Right cardiac atrium (tissue), 5 donors: ENCODE data around the gene AMIGO3. TPM values are rescaled to one million over a fixed set of nuclear protein-coding genes. Genes with fewer than 3 reads are reported as not detected.

Experiments
- ATAC-seq, 2 donors: fragments of 200-7000 bp; cut with Tn5 transposase; one replicate each; pipeline versions ENCODE4 v1.8.0 to v1.9.1; 2020; ENCODE audit warnings: moderate library complexity in 2 of 2, mild to moderate bottlenecking in 1 of 2
- DNase-seq, 3 donors: peaks; one replicate each; pipeline ENCODE4 v3.0.0-alpha.2; 2020
- H3K27ac ChIP-seq: one replicate; pipeline ENCODE4 v1.5.1; 2013; ENCODE audit warnings: mild to moderate bottlenecking, low read length, control low read depth, moderate library complexity
- H3K27me3 ChIP-seq: one replicate; pipeline ENCODE4 v1.6.1; 2013; ENCODE audit not compliant: control insufficient read depth, insufficient read depth
- H3K4me1 ChIP-seq: one replicate; pipeline ENCODE4 v1.6.1; 2013; ENCODE audit warnings: low read length; ENCODE audit not compliant: control insufficient read depth, insufficient read depth
- H3K4me3 ChIP-seq: one replicate; pipeline ENCODE4 v1.5.1; 2013; ENCODE audit warnings: low read length, control low read depth
- H3K9me3 ChIP-seq: one replicate; pipeline ENCODE4 v1.6.1; 2013; ENCODE audit warnings: low read length; ENCODE audit not compliant: control insufficient read depth
- WGBS: extraction: QIAGEN DNeasy Blood & Tissue Kit; methylation state at CpG from one replicate; pipeline ENCODE4 v1.1.7; 2013; 5-methylcytosine and 5-hydroxymethylcytosine counted together
- intact Hi-C, 4 donors: fragments of 100-400 bp; cut with DNase I; formaldehyde crosslinking; loops; one replicate each; pipeline versions ENCODE4 v1.11.0 to v1.14.0; 2022 to 2023
- polyA plus RNA-seq: library from polyadenylated mRNA; stranded (reverse); fragments of 200-250 nt; gene quantifications from one replicate; pipeline ENCODE4 v1.2.3, GENCODE V29; 2013
- total RNA-seq, 4 donors: library from RNA; stranded (reverse); fragmentation: NEBNext Ultra II Directional; extraction: Animal tissue kit (Norgen Biotek cat#: 25700); gene quantifications; one replicate each; pipeline ENCODE4 v1.2.1, GENCODE V29; 2021
- donor health status: healthy with polysubstance abuse.
- donor health status: DM: no; HTN: yes; CAD: no.
- donor health status: DM: no; HTN: no; CAD: no.
- donor health status: DM: no; HTN: yes; CAD: no; lungs with severe emphysema.
- donor health status: DM: yes; HTN: yes; CAD: no.

AMIGO3 gene
- total and polyA plus RNA-seq, 5 donors: 0.09 to 0.57 TPM; not detected in 3

GRCh38 chr3:49716691-49717210, 2.7 kb downstream of the AMIGO3 start:
- no peak overlapping the region for H3K4me3 ChIP-seq
- no peaks in the 10 kb centered on the region for H3K27me3 ChIP-seq
- DNase-seq (peak in 2 of 3 donors; percentile 47 to 55), ATAC-seq (no peak)
- H3K4me1 ChIP-seq: no peaks in the 10 kb centered on the region
- H3K27ac ChIP-seq: no peak overlapping the region
- H3K9me3 ChIP-seq: no peaks in the 10 kb centered on the region
- WGBS: 88% methylated on average over 16 of the region's 16 CpGs
- intact Hi-C loops: no loop called here

- Histone ChIP-seq H3K4me1 (no peaks in the 10 kb centered on the region), H3K4me3 (no peak overlapping the region), H3K27ac (no peak overlapping the region), H3K9me3 (no peaks in the 10 kb centered on the region), H3K27me3 (no peaks in the 10 kb centered on the region)
- peak in 2 of 3 donors; percentile 22 to 39 for DNase-seq
- ATAC-seq: no peak
- WGBS: 93% methylated on average over 7 of the region's 7 CpGs
- intact Hi-C loops: no loop called here
These were observed 3.3 kb downstream of the AMIGO3 start for GRCh38 chr3:49716169-49716568.

- Histone ChIP-seq H3K27me3 (no peaks in the 10 kb centered on the region), H3K9me3 (no peaks in the 10 kb centered on the region), H3K4me3 (no peak overlapping the region), H3K27ac (no peak overlapping the region), H3K4me1 (no peaks in the 10 kb centered on the region)
- intact Hi-C loops: no loop called here
- 88% methylated on average over 13 of the region's 13 CpGs for WGBS
- peak in 2 of 3 donors; percentile 32 to 40 for DNase-seq
- ATAC-seq: no peak
These were observed 3.8 kb downstream of the AMIGO3 start for GRCh38 chr3:49715611-49716121.

DNA sequence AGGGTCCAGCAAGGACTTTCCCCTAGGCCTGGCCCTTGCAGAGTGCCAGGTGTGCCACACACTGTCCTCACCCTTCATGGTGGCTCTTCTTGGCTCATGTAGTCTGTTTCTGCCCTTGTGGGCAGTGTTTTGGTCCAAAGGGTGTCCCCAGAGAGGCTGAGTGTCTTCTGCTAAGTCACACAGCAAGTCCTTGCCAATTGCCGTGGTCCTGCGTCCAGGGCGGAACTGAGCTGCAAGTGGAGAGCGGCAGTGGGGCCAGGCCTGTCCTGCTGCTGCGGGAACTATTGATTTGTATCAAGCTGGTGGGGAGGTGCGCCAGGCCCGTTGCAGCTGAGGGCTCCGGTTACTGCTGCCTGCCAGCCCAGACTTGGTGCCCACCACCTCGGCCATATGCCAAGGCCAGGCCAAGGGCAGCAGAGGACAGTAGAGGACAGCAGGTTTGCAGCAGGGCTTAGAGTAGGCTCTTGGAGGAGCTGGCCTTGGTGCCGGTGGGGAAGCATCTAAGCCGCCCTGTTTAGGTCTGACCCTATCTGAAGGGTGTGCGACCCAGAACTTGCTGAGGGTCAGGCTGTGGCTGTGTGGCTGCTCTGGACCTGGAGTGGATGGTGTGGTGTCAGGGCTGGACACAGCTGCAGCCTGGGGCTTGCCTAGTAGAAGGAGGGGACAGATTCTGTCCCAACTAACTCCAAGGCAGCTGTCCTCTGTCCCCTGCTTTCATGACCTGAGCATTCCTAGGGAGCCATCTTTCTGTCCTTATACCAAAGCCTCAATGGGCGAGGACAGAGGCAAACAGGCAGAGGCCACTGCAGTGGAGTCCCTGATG, 4.5 kb downstream of the AMIGO3 start:
- H3K27ac ChIP-seq: no peak overlapping the region
- no peak overlapping the region for H3K4me3 ChIP-seq
- no peaks in the 10 kb centered on the region for H3K4me1 ChIP-seq
- DNase-seq: peak in 2 of 3 donors; percentile 37 to 48
- H3K27me3 ChIP-seq: no peaks in the 10 kb centered on the region
- no peaks in the 10 kb centered on the region for H3K9me3 ChIP-seq
- no peak for ATAC-seq
- WGBS: 86% methylated on average over 13 of the region's 13 CpGs
- intact Hi-C loops: no loop called here

DNA sequence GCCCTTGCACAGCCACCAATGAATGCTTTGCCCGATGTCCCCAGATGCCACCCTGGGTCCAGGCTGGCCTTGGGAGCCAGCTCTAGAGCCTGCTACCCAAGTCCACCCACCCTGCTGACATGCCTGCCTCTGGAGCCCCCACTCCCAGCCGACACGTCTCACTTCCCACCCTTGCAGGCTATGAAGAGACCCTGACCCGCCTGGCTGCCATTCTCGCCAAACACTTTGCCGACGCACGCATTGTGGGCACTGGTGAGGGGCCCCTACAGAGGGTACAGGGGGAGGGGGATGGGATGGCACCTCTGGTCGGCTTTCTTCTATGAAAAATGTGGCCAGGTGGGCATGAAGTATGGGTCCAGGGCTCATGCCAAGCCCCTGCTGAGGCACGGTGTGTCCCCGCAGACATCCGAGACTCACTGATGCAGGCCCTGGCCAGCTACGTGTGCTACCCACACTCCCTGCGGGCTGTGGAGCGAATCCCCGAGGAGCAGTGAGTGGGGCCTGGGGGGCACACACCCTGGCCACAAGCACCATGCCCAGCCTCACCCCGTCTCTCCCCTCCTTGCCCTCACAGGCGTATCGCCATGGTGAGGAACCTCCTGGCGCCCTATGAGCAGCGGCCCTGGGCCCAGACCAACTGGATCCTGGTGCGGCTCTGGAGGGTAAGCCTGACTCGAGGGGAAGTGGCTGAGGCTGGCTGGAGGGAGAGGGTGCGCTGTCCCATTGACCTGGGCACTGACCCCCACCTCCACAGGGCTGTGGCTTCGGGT, 6.0 kb downstream of the AMIGO3 start:
- Histone ChIP-seq H3K4me1 (no peaks in the 10 kb centered on the region), H3K27ac (no peak overlapping the region), H3K27me3 (no peaks in the 10 kb centered on the region), H3K9me3 (no peaks in the 10 kb centered on the region), H3K4me3 (no peak overlapping the region)
- ATAC-seq: no peak
- 90% methylated on average over 25 of the region's 25 CpGs for WGBS
- peak in 2 of 3 donors; percentile 40 to 58 for DNase-seq
- intact Hi-C loops: no loop called here

- Histone ChIP-seq H3K4me1 (no peaks in the 10 kb centered on the region), H3K4me3 (no peak overlapping the region), H3K27me3 (no peaks in the 10 kb centered on the region), H3K9me3 (no peaks in the 10 kb centered on the region), H3K27ac (no peak overlapping the region)
- ATAC-seq (no peak), DNase-seq (peak in 2 of 3 donors; percentile 41 to 43)
- 68% methylated on average over 7 of the region's 7 CpGs for WGBS
- intact Hi-C loops: no loop called here
These were observed 6.7 kb downstream of the AMIGO3 start for GRCh38 chr3:49712631-49713317.

- intact Hi-C loops: no loop called here
- no peak for ATAC-seq
- peak in 2 of 3 donors; percentile 25 to 33 for DNase-seq
- 96% methylated on average over 11 of the region's 11 CpGs for WGBS
- Histone ChIP-seq H3K27ac (no peak overlapping the region), H3K4me3 (no peak overlapping the region), H3K9me3 (no peaks in the 10 kb centered on the region), H3K27me3 (no peaks in the 10 kb centered on the region), H3K4me1 (no peaks in the 10 kb centered on the region)
These were observed 7.3 kb downstream of the AMIGO3 start for GRCh38 chr3:49712166-49712565.

DNA sequence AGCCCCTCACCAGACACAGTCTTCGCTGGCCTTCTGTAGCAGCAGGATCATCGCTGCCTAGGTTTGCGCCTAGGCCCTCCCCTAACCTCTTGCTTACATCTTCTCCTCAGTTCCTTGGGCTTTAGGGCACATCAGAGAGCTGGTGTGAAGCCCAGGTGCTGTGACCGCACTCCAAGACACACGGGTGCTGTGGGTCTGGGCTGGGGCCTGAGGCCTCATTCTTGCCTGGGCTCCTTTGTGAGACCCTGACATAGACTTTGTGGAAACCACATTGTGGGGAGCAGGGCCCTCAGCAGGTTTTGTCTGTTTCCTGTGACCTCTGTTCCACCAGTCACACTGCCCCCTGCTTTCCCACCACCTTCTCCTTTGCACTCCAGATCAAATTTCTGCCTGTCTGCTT, 8.0 kb downstream of the AMIGO3 start:
- Histone ChIP-seq H3K27me3 (no peaks in the 10 kb centered on the region), H3K4me1 (no peaks in the 10 kb centered on the region), H3K27ac (no peak overlapping the region), H3K4me3 (no peak overlapping the region), H3K9me3 (no peaks in the 10 kb centered on the region)
- 88% methylated on average over 5 of the region's 5 CpGs for WGBS
- ATAC-seq (no peak), DNase-seq (peak in 2 of 3 donors; percentile 14)
- intact Hi-C loops: no loop called here

DNA sequence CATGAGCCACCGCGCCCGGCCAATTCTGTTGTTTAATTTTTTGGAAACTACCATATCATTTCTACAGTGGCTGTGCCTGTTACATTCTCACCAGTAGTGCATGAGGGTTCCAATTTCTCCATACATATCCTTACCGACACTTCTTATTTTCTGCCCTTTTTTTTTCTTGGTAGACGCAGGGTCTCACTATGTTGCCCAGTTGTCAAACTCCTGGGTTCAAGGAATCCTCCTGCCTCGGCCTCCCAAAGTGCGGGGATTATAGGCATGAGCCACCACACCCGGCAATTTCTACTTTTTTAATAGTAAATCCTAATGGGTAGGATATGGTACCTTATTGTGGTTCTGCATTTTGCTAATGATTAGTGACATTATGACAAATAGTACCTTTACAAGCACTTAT, 9.6 kb downstream of the AMIGO3 start:
- H3K9me3 ChIP-seq: no peaks in the 10 kb centered on the region
- no peak overlapping the region for H3K4me3 ChIP-seq
- H3K4me1 ChIP-seq: no peaks in the 10 kb centered on the region
- WGBS: 98% methylated on average over 8 of the region's 8 CpGs
- ATAC-seq (no peak), DNase-seq (no peak)
- intact Hi-C loops: no loop called here
- H3K27me3 ChIP-seq: no peaks in the 10 kb centered on the region
- H3K27ac ChIP-seq: no peak overlapping the region

- DNase-seq (peak in 1 of 3 donors; percentile 11), ATAC-seq (no peak)
- no peaks in the 10 kb centered on the region for H3K9me3 ChIP-seq
- no peak overlapping the region for H3K4me3 ChIP-seq
- no peak overlapping the region for H3K27ac ChIP-seq
- 77% methylated on average over 4 of the region's 4 CpGs for WGBS
- H3K27me3 ChIP-seq: no peaks in the 10 kb centered on the region
- no peaks in the 10 kb centered on the region for H3K4me1 ChIP-seq
- intact Hi-C loops: no loop called here
These were observed 12.4 kb downstream of the AMIGO3 start for GRCh38 chr3:49707113-49707480.
